Measurements from ENCODE around the gene PTOV1.

Gene PTOV1

DNA sequence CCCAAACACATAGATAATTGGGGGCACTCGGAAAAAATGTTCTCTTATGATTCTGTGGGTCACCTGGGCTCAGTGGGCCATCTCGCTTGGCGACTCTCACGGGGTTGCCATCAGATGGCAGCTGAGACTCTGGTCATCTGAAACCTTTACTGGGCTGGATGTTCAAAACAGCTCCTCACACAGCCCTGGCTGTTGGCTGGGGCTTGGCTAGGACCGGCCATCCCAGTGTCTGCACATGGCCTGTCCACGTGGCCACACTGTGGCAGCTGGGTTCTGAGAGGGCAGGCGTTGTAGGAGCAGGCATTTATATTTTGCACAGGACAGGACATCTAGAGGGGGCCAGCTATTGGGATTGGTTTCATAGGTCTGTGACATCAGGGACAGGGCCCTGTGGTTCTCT is 17.4 kb upstream of the PTOV1 start:
- H3K4me3 ChIP-seq (ENCODE audit: low read depth, low read length) = no peak overlapping the region
- H3K36me3 ChIP-seq (ENCODE audit: control insufficient read depth in 2 of 2, insufficient read depth in 1 of 2, low read length in 2 of 2) = peaks cover 6 to 96% of the 10 kb centered on the region in 2 experiments; a peak in 2 of 3 replicates
- H3K27ac ChIP-seq (ENCODE audit: extremely low read depth, low read depth, low read length) = no peak overlapping the region; the same call in 1 of the 2 replicates
- CTCF ChIA-PET = interaction anchor here (0.6 to 1.2 kb wide), 2 partner anchors 14 to 23 kb away, joined by 3 to 4 read pairs; no protein-coding TSS in a partner anchor
- TF ChIP-seq, protein P1, sequence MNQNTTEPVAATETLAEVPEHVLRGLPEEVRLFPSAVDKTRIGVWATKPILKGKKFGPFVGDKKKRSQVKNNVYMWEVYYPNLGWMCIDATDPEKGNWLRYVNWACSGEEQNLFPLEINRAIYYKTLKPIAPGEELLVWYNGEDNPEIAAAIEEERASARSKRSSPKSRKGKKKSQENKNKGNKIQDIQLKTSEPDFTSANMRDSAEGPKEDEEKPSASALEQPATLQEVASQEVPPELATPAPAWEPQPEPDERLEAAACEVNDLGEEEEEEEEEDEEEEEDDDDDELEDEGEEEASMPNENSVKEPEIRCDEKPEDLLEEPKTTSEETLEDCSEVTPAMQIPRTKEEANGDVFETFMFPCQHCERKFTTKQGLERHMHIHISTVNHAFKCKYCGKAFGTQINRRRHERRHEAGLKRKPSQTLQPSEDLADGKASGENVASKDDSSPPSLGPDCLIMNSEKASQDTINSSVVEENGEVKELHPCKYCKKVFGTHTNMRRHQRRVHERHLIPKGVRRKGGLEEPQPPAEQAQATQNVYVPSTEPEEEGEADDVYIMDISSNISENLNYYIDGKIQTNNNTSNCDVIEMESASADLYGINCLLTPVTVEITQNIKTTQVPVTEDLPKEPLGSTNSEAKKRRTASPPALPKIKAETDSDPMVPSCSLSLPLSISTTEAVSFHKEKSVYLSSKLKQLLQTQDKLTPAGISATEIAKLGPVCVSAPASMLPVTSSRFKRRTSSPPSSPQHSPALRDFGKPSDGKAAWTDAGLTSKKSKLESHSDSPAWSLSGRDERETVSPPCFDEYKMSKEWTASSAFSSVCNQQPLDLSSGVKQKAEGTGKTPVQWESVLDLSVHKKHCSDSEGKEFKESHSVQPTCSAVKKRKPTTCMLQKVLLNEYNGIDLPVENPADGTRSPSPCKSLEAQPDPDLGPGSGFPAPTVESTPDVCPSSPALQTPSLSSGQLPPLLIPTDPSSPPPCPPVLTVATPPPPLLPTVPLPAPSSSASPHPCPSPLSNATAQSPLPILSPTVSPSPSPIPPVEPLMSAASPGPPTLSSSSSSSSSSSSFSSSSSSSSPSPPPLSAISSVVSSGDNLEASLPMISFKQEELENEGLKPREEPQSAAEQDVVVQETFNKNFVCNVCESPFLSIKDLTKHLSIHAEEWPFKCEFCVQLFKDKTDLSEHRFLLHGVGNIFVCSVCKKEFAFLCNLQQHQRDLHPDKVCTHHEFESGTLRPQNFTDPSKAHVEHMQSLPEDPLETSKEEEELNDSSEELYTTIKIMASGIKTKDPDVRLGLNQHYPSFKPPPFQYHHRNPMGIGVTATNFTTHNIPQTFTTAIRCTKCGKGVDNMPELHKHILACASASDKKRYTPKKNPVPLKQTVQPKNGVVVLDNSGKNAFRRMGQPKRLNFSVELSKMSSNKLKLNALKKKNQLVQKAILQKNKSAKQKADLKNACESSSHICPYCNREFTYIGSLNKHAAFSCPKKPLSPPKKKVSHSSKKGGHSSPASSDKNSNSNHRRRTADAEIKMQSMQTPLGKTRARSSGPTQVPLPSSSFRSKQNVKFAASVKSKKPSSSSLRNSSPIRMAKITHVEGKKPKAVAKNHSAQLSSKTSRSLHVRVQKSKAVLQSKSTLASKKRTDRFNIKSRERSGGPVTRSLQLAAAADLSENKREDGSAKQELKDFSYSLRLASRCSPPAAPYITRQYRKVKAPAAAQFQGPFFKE (tag by site-specific recombination; IDR thresholded peaks at IDR 0.05; ENCODE audit: borderline replicate concordance) = no peak
- no peak for TF ChIP-seq ZNF692 (tag by site-specific recombination; IDR thresholded peaks at IDR 0.05)
- TF ChIP-seq RBAK (tag by site-specific recombination; IDR thresholded peaks at IDR 0.05) = no peak
- no peak for TF ChIP-seq ZBTB20 (tag by site-specific recombination; IDR thresholded peaks at IDR 0.05)
- no peak for TF ChIP-seq ZNF394 (tag by site-specific recombination; IDR thresholded peaks at IDR 0.05; ENCODE audit: borderline replicate concordance)
- TF ChIP-seq ZNF580 (tag by site-specific recombination; IDR thresholded peaks at IDR 0.05) = no peak
- no peak for TF ChIP-seq ZNF837 (tag by site-specific recombination; IDR thresholded peaks at IDR 0.05)
- TF ChIP-seq ZNF549 (tag by site-specific recombination; IDR thresholded peaks at IDR 0.05) = no peak
- TF ChIP-seq ZNF660 (tag by site-specific recombination; IDR thresholded peaks at IDR 0.05) = no peak
- TF ChIP-seq ZNF654 (tag by site-specific recombination; IDR thresholded peaks at IDR 0.05; ENCODE audit: low read depth) = no peak
- TF ChIP-seq ZNF629 (tag by site-specific recombination; IDR thresholded peaks at IDR 0.05) = no peak
- TF ChIP-seq, protein P2, sequence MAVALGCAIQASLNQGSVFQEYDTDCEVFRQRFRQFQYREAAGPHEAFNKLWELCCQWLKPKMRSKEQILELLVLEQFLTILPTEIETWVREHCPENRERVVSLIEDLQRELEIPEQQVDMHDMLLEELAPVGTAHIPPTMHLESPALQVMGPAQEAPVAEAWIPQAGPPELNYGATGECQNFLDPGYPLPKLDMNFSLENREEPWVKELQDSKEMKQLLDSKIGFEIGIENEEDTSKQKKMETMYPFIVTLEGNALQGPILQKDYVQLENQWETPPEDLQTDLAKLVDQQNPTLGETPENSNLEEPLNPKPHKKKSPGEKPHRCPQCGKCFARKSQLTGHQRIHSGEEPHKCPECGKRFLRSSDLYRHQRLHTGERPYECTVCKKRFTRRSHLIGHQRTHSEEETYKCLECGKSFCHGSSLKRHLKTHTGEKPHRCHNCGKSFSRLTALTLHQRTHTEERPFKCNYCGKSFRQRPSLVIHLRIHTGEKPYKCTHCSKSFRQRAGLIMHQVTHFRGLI (tag by site-specific recombination; IDR thresholded peaks at IDR 0.05) = no peak
- TF ChIP-seq, protein P3, sequence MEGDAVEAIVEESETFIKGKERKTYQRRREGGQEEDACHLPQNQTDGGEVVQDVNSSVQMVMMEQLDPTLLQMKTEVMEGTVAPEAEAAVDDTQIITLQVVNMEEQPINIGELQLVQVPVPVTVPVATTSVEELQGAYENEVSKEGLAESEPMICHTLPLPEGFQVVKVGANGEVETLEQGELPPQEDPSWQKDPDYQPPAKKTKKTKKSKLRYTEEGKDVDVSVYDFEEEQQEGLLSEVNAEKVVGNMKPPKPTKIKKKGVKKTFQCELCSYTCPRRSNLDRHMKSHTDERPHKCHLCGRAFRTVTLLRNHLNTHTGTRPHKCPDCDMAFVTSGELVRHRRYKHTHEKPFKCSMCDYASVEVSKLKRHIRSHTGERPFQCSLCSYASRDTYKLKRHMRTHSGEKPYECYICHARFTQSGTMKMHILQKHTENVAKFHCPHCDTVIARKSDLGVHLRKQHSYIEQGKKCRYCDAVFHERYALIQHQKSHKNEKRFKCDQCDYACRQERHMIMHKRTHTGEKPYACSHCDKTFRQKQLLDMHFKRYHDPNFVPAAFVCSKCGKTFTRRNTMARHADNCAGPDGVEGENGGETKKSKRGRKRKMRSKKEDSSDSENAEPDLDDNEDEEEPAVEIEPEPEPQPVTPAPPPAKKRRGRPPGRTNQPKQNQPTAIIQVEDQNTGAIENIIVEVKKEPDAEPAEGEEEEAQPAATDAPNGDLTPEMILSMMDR (tag by site-specific recombination; IDR thresholded peaks at IDR 0.05) = no peak
- no peak for TF ChIP-seq ZNF624 (tag by site-specific recombination; IDR thresholded peaks at IDR 0.05)
- no peak for TF ChIP-seq ZNF530 (tag by site-specific recombination; IDR thresholded peaks at IDR 0.05; ENCODE audit: low read depth)
- no peak for TF ChIP-seq ZNF610 (tag by site-specific recombination; IDR thresholded peaks at IDR 0.05; ENCODE audit: borderline replicate concordance)
- no peaks in the 10 kb centered on the region for H3K4me1 ChIP-seq (ENCODE audit: control insufficient read depth, insufficient read depth, low read length)
- POLR2A ChIA-PET = interaction anchor here (0.6 to 2.0 kb wide), 2 partner anchors 9 to 17 kb away, joined by 5 to 8 read pairs; no protein-coding TSS in a partner anchor
- no peaks in the 10 kb centered on the region for H3K9me3 ChIP-seq (ENCODE audit: control insufficient read depth, insufficient read depth, low read depth, low read length)

Measured in HEK293 (cell line).